ENCODE results near the gene BSND.

- TF ChIP-seq EZH2 (IDR thresholded peaks at IDR 0.05; ENCODE audit: borderline replicate concordance) (no peak), CTCF (IDR thresholded peaks at IDR 0.05; ENCODE audit: poor library complexity) (no peak), EZH2phosphoT487 (IDR thresholded peaks at IDR 0.05; ENCODE audit: low read depth, severe bottlenecking, unreplicated experiment) (no peak)
Measured at GRCh38 chr1:54949053-54949452, 49.7 kb upstream of the BSND start.
